Mesenteric fat pad (tissue), 1 donor: ENCODE measurements around the gene HPS5. TPM values are rescaled to one million over a fixed set of nuclear protein-coding genes. Genes with fewer than 3 reads are reported as not detected.
"Not testable (repeated sequence)": the region's sequence is repeated elsewhere in the genome, so short reads cannot be mapped to it uniquely, and the experiment has no call there.

Source experiments
- DNase-seq: peaks from one replicate; pipeline ENCODE4 v3.0.0-alpha.2; 2020; ENCODE audit warnings: low spot score
- total RNA-seq: library from RNA; stranded (reverse); fragmentation: NEBNext Ultra II Directional; extraction: Animal tissue kit (Norgen Biotek cat#: 25700); gene quantifications from one replicate; pipeline ENCODE4 v1.2.1, GENCODE V29; 2021
- donor health status: DM: yes; HTN: yes; CAD: no.

HPS5 gene
- total RNA-seq, 1 donor from 2014 or later, result 26.4 TPM

- no peak for DNase-seq
Measured at GRCh38 chr11:18277565-18278271, 44.2 kb downstream of the HPS5 start.

DNA sequence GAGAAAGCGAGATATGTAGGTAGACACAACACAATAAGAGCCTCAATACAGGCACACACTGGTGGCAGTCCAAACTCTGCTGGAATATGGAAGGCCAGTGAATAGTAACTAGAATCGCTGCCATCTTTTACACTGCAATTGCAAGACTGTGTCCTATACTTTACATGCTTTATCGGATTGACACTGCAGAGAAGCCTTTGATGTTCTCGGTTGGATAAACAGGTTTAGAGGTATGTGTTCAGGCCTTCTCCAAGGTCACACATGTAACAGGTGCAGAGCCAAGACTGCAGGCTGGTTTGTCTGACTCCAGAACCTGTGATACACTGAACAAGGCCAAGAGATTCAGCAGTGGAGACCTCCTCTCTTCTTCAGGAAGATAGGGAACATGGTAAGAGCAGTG lies 50.7 kb downstream of the HPS5 start:
- DNase-seq, result no peak

DNA sequence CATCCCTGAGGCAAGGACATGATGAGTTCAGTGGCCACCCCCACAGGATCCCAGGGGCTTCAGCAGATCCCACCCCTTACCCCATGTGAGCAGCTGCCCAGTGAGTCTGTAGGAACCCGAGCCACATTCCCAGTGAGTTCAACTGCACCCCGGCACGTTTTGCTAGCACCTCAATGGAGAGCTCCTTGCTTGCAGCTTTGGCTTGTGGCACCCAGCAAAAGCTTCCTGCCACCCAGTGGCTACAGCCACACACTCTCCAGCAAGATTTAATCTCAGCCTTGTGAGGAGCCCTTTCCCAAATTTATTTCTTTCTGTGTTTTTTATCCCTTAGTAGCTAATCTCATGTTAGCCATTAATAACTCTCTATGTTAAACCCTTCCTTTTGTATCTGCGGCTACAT lies 51.8 kb downstream of the HPS5 start:
- no peak for DNase-seq

- not testable (repeated sequence) for DNase-seq
Measured at GRCh38 chr11:18269252-18269651, 52.7 kb downstream of the HPS5 start.

DNA sequence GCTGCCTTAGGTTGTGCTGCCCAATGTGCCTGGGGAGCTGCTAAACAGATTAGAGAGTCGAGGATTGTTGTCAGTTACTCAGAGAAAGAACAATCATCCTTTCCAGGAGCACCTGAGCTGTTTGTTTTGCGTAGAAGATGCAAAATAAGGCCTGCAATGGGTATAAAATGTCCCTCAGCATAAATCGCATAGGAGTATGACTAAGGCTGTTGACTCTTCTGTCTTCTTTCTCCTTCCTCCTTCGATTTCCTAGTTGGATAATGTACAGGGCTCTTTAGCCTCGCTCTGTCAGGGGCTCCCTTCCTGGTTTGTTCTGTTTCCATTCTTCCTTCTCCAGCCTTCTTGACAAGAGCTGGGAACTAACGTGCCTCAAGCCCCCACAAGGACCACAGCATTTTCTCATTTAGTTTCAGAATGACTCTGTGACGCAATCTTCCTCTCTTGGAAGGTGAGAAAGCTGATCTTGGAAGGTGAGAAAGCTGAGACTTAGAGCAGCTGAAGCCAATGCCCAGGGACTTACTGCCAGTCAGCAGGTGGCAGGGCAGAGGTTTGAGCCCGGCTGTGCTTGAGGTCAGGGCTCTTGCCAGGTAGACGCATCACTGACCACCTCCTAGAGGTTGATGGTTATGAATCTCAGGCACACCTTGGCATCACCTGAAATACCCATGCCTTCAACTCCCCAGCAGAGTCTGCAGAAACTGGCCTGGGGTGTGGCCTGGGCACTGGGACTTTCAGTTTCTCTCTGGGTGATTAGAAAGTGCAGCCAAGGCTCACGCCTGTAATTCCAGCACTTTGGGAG lies 54.4 kb downstream of the HPS5 start:
- not testable (repeated sequence) for DNase-seq

- no peak for DNase-seq
Measured at GRCh38 chr11:18265949-18266348, 56.0 kb downstream of the HPS5 start, which contains the start of gene SAA1. TSS of gene SAA1 (plus strand) at chr11:18266264. CDS start at chr11:18266888, 624 bp downstream.

- DNase-seq, result no peak
Measured at GRCh38 chr11:18264677-18265555, 57.0 kb downstream of the HPS5 start.

- no peak for DNase-seq
Measured at GRCh38 chr11:18264035-18264434, 57.9 kb downstream of the HPS5 start.

DNA sequence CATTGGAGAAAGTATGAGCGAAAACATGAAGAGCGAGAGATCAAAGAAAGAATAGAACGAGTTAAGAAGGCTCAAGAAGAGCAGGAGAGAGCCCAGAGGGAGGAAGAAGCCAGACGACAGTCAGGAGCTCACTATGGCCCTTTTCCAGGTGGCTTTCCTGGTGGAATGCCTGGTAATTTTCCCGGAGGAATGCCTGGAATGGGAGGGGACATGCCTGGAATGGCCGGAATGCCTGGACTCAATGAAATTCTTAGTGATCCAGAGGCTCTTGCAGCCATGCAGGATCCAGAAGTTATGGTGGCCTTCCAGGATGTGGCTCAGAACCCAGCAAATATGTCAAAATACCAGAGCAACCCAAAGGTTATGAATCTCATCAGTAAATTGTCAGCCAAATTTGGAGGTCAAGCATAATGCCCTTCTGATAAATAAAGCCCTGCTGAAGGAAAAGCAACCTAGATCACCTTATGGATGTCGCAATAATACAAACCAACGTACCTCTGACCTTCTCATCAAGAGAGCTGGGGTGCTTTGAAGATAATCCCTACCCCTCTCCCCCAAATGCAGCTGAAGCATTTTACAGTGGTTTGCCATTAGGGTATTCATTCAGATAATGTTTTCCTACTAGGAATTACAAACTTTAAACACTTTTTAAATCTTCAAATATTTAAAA lies 59.1 kb downstream of the HPS5 start:
- DNase-seq, result not testable (repeated sequence)

DNA sequence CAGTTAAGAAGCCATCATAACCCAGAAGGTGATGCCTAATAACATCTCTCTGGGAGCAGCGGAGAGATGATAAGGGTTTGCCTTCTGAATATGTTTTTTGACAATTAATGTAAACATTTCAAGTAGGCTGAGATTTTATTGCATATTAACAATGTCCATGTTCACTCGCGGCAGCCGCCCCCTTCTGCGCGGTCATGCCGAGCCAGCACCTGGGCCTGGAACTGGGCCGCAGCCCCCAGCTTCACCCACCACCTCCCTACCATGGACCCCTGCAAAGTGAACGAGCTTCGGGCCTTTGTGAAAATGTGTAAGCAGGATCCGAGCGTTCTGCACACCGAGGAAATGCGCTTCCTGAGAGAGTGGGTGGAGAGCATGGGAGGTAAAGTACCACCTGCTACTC lies 60.2 kb downstream of the HPS5 start:
- DNase-seq, result no peak

- DNase-seq, result no peak
Measured at GRCh38 chr11:18259259-18259658, 62.7 kb downstream of the HPS5 start.

DNA sequence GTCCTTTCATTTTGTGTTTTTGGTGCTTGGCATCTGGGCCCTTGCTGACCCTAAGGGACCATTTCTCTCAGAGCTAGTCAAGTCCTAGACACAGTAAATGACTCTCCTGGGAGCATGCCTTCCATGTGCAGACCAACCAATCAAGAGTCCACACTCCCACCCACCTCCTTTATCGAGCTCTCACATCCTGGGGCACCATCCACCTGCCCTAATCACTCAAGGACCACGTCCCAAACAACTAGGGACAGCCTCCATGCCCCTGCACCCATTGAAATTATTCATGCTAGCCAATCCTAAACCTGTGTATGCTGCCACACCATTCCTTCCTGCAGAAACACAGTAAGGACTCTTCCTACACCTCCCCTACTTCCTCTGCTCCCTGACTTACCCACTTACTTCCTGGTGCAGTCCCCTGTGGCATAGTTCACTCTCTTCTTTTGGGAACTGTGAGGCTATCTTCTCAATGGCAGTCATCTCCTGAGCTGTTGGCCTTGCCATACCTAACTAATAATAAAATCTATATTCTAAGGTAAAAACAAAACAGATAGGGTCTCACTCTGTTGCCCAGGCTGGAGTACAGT lies 67.1 kb downstream of the HPS5 start:
- DNase-seq, result no peak

GRCh38 chr11:18253778-18254338 lies 68.1 kb downstream of the HPS5 start:
- no peak for DNase-seq

GRCh38 chr11:18253233-18253632 lies 68.7 kb downstream of the HPS5 start:
- DNase-seq, result no peak

DNA sequence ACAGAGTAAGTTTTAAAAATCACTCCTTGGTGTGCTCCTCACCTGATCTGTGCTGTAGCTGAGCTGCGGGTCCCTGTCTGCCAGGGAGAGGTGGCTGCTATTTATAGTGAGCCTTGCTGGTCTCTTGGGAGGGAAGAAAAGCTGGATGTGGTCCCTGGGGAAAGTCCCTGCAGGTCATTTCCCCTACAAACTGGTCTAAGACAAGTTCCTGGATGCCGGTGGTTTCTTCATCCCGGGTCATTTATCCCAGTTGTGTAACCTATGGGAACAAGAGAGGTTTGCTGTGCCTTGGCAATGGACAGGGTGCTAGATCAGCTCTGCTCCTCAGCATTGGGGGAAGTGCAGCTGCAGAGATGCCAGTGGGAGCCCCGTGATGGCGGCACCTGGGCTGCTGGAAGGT lies 73.4 kb downstream of the HPS5 start, which contains the start of gene SAA2:
SAA2 (minus strand) TSS at position 108 of the 400 bp plus-strand sequence. CDS start 657 bp downstream, outside the sequence.
- DNase-seq, result no peak

GRCh38 chr11:18247191-18247581 lies 74.8 kb downstream of the HPS5 start:
- DNase-seq, result not testable (repeated sequence)

GRCh38 chr11:18246379-18247190 lies 75.4 kb downstream of the HPS5 start:
- DNase-seq, result not testable (repeated sequence)

GRCh38 chr11:18245396-18245795 lies 76.5 kb downstream of the HPS5 start:
- no peak for DNase-seq

DNA sequence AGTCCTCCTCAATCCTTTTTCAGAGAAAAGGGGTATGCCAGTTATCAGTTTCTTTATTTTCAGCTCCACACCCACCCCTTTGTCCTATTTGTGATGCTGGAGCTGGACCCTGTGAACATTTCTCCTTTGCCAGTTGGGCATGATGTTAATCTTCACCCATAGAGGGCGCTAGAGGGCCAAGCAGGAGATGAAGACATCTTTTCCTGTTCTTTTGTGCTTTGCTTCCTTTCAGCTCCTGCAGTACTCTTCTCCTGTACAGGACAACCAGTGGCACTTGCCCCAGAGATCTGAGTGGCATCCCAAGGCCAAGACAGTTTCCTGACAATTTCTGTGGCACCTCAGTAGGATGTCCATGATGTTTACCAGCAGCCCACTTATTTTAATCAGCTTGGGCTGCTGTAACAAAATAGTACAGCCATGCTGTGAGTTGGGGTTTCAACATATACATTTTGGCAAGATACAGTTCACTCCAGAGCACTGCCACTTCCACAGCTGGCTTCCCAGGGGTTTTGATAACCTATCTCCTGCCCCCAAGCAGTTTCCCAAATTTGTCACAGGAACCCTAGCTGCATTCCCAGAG lies 78.1 kb downstream of the HPS5 start:
- no peak for DNase-seq
